Transverse colon (tissue), 4 donors: Measurements from ENCODE around the gene NBEA. TPM values are rescaled to one million over a fixed set of nuclear protein-coding genes. Genes with fewer than 3 reads are reported as not detected.

Source experiments
- DNase-seq: peaks from one replicate; pipeline ENCODE4 v3.0.0-alpha.2; 2019
- H3K27ac ChIP-seq, 4 donors: fragments of 200-600 bp; sonication (generic); 2 replicates each; pipeline ENCODE4 v1.5.1; 2016 to 2018; ENCODE audit warnings: inconsistent platforms in 4 of 4
- H3K27me3 ChIP-seq: fragments of 200-600 bp; sonication (generic); 2 replicates; pipeline ENCODE4 v1.5.1; 2017; ENCODE audit warnings: inconsistent platforms
- H3K36me3 ChIP-seq, 4 donors: fragments of 200-600 bp; sonication (generic); 2 replicates each; pipeline ENCODE4 v1.5.1; 2017 to 2019; ENCODE audit warnings: inconsistent platforms in 4 of 4
- H3K4me1 ChIP-seq, 4 donors: fragments of 200-600 bp; sonication (generic); 2 replicates each; pipeline ENCODE4 v1.5.1; 2017 to 2020; ENCODE audit warnings: inconsistent platforms in 4 of 4
- H3K4me3 ChIP-seq, 4 donors: fragments of 200-600 bp; sonication (generic); 1 replicate in 1 of 4; 2 replicates in 3 of 4; pipeline versions ENCODE4 v1.5.1 to v1.6.1; 2017 to 2019; ENCODE audit warnings: inconsistent platforms in 4 of 4
- H3K9me3 ChIP-seq, 2 donors: fragments of 200-600 bp; sonication (generic); 2 replicates each; pipeline ENCODE4 v1.5.1; 2017 to 2019; ENCODE audit warnings: inconsistent platforms in 2 of 2
- CTCF ChIP-seq, 5 experiments: fragments of 200-600 bp in 3 of 5; fragments of 450-650 bp in 2 of 5; sonication (generic) in 3 of 5; IDR thresholded peaks; 1 replicate in 2 of 5; 2 replicates in 3 of 5; pipeline ENCODE4 v1.5.1; 2016 to 2017; ENCODE audit warnings: antibody characterized with exemption in 5 of 5, inconsistent platforms in 3 of 5, mild to moderate bottlenecking in 2 of 5, moderate library complexity in 1 of 5
- EP300 ChIP-seq: sonication (generic); formaldehyde crosslinking; IDR thresholded peaks from one replicate; pipeline ENCODE4 v1.6.1; 2017; ENCODE audit warnings: antibody characterized with exemption, low read depth
- POLR2A ChIP-seq: fragments of 450-650 bp; IDR thresholded peaks from one replicate; pipeline ENCODE4 v1.6.1; 2016; ENCODE audit warnings: antibody characterized with exemption, mild to moderate bottlenecking, moderate library complexity
- POLR2AphosphoS5 ChIP-seq, 3 donors: sonication (generic); formaldehyde crosslinking; IDR thresholded peaks; one replicate each; pipeline ENCODE4 v1.6.1; 2016; ENCODE audit warnings: antibody characterized with exemption in 3 of 3
- WGBS, 2 donors: methylation state at CpG; one replicate each; pipeline ENCODE4 v1.1.5; 2018; ENCODE audit warnings: low coverage in 1 of 2; 5-methylcytosine and 5-hydroxymethylcytosine counted together
- in situ Hi-C, 4 donors: fragments of 200-750 bp; cut with MboI; loops; one replicate each; pipeline versions ENCODE4 v1.15.0 to v1.15.1; 2017; ENCODE audit warnings: low sequenced_read_pairs in 3 of 4, low pct_ligation_motif_present in 1 of 4, low pct_unique_long_range_greater_than_20kb in 1 of 4
- intact Hi-C: fragments of 100-400 bp; cut with DNase I; formaldehyde crosslinking; loops from one replicate; pipeline ENCODE4 v1.15.1; 2023; ENCODE audit warnings: low total_unique reads
- total RNA-seq, 4 donors: library from RNA; depleted of rRNA; stranded (reverse); fragments of >200 nt; gene quantifications; one replicate each; pipeline ENCODE4 v1.1.0, GENCODE V29; 2016

The NBEA gene
- total RNA-seq, 4 donors from 2014 or later: 8.2 to 21.1 (median 12.5) TPM

- H3K27ac ChIP-seq: no peak overlapping the region
- no peak overlapping the region for H3K4me3 ChIP-seq
- TF ChIP-seq CTCF (IDR thresholded peaks at IDR 0.05): no peak
- no peak for TF ChIP-seq POLR2AphosphoS5 (IDR thresholded peaks at IDR 0.05)
- no peak for TF ChIP-seq EP300
- TF ChIP-seq POLR2A: no peak
- no peaks in the 10 kb centered on the region for H3K4me1 ChIP-seq
- H3K9me3 ChIP-seq: no peaks in the 10 kb centered on the region
- DNase-seq: no peak
- no peaks in the 10 kb centered on the region for H3K36me3 ChIP-seq
- in situ Hi-C loops: no loop called here
- no peaks in the 10 kb centered on the region for H3K27me3 ChIP-seq
- 100% methylated on average over 2 of the region's 2 CpGs for WGBS, 2 donors
- intact Hi-C loops: no loop called here
These were observed 518.0 kb downstream of the NBEA start for GRCh38 chr13:35460061-35460460.

- peaks cover 0 to 2% (median 0%) of the 10 kb centered on the region in 4 donors for H3K4me1 ChIP-seq
- no peaks in the 10 kb centered on the region for H3K9me3 ChIP-seq
- in situ Hi-C loops (no loop called here), intact Hi-C loops (no loop called here)
- no peak overlapping the region for H3K27ac ChIP-seq
- H3K27me3 ChIP-seq: peaks cover 19% of the 10 kb centered on the region
- WGBS, 2 donors: 94 to 100% methylated on average over 3 of the region's 3 CpGs
- H3K36me3 ChIP-seq: no peaks in the 10 kb centered on the region
- H3K4me3 ChIP-seq: no peak overlapping the region
- DNase-seq: no peak
- TF ChIP-seq EP300 (no peak), POLR2A (no peak), CTCF (IDR thresholded peaks at IDR 0.05) (no peak), POLR2AphosphoS5 (IDR thresholded peaks at IDR 0.05) (no peak)
These were observed 523.3 kb downstream of the NBEA start for GRCh38 chr13:35465371-35465770.

- WGBS, 2 donors: 78 to 93% methylated on average over 1 of the region's 1 CpG
- Histone ChIP-seq H3K4me3 (no peak overlapping the region), H3K36me3 (no peaks in the 10 kb centered on the region), H3K9me3 (no peaks in the 10 kb centered on the region), H3K4me1 (peaks cover 0 to 10% (median 0%) of the 10 kb centered on the region in 4 donors), H3K27ac (no peak overlapping the region), H3K27me3 (peaks cover 48% of the 10 kb centered on the region)
- TF ChIP-seq CTCF (IDR thresholded peaks at IDR 0.05) (no peak), EP300 (no peak), POLR2AphosphoS5 (IDR thresholded peaks at IDR 0.05) (no peak), POLR2A (no peak)
- in situ Hi-C loops (no loop called here), intact Hi-C loops (no loop called here)
- no peak for DNase-seq
These were observed 526.1 kb downstream of the NBEA start for GRCh38 chr13:35468195-35468594.

GRCh38 chr13:35469806-35470525 is 527.9 kb downstream of the NBEA start:
- H3K27me3 ChIP-seq: peaks cover 65% of the 10 kb centered on the region
- no peaks in the 10 kb centered on the region for H3K36me3 ChIP-seq
- WGBS, 2 donors: 60 to 79% methylated on average over 10 of the region's 10 CpGs
- H3K4me1 ChIP-seq: peaks cover 0 to 10% (median 0%) of the 10 kb centered on the region in 4 donors
- no peak for DNase-seq
- peak overlapping the region; percentile 9 to 57 (median 32) for H3K27ac ChIP-seq
- in situ Hi-C loops (no loop called here), intact Hi-C loops (no loop called here)
- TF ChIP-seq POLR2A (no peak), POLR2AphosphoS5 (IDR thresholded peaks at IDR 0.05) (no peak), CTCF (IDR thresholded peaks at IDR 0.05) (no peak), EP300 (no peak)
- no peaks in the 10 kb centered on the region for H3K9me3 ChIP-seq
- peak overlapping the region in 1 of 4 donors; percentile 50 for H3K4me3 ChIP-seq
